GM21723 (cell line): ENCODE measurements around the gene UGT1A4.
A peak's percentile ranks its signal among the peaks of the same experiment; 100 is the strongest.
"Not testable (repeated sequence)": the region's sequence is repeated elsewhere in the genome, so short reads cannot be mapped to it uniquely, and the experiment has no call there.

Source experiments
- ATAC-seq: cut with Tn5 transposase; IDR thresholded peaks from one replicate; pipeline ENCODE4 v1.9.1; 2021; ENCODE audit warnings: mild to moderate bottlenecking, moderate library complexity; ENCODE audit not compliant: unreplicated experiment

Gene UGT1A4

DNA sequence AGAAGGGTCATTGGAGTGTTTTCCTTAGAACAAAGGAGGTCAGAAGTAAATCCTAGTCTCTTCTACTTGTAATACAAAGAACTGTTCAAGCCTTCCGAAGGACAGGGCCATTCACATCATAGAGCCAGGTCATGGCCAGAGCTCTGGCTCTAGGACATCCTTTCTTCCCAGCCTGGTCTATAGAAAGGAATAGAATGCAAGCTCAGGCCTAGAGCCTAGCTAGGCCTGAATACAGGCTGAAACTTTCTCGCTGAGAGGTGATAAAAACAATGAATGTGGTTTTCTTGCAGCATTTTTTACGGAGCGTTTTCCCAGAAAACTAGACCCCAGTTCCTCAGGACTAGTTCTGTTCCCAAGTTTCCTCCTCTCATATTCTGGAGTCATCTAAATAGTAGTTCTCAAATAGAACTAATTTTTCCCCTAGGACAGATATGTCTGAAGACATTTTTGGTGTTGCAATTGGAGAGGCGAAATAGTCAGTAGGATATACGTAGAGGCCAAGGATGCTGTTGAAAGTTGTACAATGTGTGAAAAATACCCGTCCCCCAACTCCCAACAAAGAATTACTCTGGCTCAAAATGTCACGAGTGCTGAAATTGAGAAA, 19.0 kb upstream of the UGT1A4 start:
- no peak for ATAC-seq

DNA sequence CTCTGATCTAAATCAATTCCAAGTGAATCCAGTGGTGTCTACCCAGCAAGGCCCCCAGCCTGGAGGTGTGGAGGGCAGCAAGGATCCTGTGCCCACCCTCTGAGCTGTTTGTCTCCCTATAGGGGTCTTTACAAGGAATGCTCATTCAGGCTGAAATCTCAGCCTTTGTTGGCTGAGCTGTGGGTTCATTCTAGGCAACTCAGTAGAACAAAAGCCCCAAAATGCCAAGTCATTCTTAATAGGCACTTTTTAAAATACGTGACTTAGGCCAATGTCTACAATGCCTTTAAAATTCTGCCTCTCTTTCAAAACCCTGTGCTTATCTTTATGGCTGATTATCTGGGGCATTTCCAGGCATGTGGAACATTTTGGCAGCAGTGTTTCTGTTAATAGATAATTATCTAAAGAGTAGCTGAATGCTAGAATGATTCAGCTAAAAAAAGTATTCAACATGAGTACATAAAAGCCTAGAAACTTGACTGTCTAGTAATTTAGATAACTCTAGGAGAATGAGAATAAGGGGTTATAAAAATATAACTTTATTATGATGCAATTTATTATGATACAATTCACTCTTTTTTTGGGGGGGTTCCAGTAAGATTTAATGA, 18.4 kb upstream of the UGT1A4 start:
- ATAC-seq: no peak

DNA sequence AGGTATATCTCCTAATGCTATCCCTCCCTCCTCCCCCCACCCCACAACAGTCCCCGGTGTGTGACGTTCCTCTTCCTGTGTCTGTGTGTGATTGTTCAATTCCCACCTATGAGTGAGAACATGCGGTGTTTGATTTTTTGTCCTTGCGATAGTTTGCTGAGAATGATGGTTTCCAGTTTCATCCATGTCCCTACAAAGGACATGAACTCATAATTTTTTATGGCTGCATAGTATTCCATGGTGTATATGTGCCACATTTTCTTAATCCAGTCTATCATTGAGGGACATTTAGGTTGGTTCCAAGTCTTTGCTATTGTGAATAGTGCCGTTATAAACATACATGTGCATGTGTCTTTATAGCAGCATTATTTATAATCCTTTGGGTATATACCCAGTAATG, 17.7 kb upstream of the UGT1A4 start:
- ATAC-seq: not testable (repeated sequence)

DNA sequence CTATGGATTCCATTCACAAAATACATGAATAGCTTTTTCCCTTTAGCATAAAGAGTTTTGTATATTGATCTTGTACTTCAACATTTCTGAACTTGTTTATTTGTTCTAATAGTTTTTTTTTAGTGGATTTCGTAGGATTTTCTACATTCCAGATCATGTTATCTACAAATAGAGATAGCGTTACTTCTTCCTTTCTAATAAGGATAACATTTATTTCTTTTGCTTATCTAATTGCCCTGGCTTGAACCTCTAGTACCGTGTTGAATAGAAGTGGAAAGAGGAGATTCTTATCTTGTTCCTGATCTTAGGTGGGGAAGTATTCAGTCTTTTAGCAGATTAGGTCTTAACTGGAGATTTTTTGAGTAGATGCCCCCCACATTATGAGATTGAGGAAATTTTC, 16.3 kb upstream of the UGT1A4 start:
- no peak for ATAC-seq

DNA sequence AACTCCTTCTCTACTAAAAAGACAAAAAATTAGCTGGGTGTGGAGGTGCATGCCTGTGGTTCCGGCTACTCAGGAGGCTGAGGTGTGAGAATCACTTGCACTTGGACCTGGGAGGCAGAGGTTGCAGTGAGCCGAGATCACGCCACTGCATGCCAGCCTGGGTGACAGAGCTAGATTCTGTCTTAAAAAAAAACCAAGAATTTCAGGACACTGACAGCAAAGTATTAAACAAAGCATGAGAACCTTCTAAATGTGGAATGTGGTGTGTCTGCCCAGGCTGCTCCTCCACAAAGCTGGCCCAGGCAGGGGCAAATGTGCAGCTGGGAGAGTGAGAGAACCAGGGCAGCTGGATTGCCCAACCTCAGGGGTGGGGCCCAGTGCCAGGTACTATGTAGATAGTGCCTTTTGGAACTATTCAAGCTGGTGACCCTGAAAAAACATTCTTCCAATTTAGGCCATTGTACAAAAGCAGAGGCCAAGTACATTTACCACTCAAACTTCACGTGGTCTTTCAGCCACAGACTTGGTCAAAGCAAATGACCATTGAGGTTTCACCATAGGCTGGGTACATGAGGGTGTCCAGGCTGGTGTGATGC, 12.5 kb upstream of the UGT1A4 start:
- ATAC-seq: no peak

DNA sequence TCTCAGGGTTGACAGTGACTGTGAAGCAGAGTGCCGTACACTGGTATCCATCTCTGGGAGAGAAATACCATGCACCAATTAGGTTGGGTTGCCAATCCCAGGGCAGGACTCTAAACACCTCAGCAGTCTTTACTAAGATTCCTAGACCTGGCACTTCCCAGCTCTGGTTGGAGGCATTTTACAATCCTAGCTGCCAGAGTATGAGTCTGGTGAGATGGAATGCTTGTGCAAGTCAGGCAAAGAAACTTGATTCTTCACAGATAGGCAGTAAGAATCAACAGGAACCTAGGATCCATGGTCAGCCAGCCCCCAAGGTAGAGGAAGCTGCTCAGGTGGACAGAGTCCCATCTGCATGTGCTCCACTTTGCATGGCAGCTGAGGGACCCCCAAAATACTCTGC, 11.8 kb upstream of the UGT1A4 start:
- ATAC-seq: no peak

DNA sequence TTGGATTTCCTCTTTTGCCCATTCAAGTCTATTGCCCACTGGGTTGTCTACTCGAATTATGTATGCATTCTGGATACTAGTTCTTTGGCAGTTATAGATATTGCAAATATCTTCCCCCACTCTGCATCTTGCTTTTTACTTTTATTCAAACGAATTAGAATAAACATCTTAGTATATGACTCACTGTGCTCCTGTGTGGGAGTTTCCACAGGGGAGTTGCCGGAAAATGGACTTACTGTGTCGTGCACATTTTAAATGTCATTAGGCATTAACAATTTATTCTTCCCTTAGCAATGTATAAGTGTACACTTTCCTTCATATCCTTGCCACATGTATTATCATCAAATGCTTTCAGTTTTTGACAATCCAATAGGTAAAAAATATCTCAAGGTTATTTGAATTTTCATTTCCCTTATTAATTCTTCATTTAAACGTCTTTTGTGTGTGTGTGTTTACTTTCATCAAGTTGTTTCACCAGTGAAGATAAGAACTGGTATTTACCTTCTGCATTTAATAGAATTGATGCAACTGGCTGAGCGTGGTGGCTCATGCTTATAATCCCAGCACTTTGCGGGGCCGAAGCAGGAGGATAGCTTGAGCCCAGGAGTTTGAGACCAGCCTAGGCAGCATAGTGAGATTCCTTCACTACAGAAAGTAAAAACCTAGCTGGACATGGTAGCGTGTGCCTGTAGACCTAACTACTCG, 10.4 kb upstream of the UGT1A4 start:
- no peak for ATAC-seq

DNA sequence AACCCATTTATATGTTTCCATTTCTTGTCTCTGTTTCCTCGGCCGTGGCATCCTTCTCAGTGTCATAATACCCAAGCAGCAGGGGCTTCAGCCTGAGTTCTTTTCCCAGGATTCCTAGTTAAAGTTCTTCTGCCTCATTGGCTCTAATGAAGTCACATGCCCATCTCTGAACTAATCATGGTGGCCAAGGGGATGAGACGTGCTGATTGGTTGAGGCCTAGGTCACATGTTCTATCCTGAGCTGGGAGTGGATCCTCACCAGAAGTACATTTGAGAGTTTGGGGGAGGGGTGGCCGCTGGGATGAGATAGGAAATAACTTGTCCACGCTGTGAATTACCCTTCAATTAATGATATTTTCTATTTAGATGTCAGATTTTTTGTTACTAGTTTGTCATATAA, 9.6 kb upstream of the UGT1A4 start:
- ATAC-seq: no peak

DNA sequence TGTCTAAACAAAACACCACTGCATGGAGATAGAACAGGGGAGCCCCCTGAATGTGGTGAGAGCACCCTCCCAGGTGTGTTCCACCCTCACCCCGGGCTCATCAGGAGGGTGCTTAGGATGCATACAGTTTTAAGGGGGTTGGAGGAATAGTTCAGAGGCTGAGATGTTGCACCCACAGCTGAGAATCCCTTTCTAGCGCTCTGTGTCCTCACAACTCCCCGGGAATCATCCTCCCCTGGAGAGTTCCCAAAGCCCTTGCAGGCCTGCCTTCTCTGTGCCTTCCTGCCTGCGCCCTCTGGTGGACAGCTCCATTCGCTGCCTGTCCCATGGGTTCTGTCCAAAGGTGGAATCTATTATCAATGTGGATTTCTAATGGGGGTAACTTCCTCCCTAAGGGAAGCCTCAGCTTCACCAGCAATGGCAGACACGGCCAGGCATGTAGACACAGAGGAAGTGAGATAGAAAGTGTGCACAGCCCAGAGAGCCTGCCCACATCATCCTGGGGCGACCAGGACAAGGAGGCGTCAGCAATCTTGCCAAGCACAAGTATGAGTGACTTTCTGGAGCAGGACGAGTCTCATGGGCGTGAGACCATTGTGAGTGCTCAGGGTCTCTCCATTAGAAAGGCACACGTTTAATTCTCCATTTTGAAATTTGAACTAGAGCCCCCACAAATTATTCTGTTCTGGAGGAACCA, 7.1 kb upstream of the UGT1A4 start:
- peak; percentile 60 for ATAC-seq

DNA sequence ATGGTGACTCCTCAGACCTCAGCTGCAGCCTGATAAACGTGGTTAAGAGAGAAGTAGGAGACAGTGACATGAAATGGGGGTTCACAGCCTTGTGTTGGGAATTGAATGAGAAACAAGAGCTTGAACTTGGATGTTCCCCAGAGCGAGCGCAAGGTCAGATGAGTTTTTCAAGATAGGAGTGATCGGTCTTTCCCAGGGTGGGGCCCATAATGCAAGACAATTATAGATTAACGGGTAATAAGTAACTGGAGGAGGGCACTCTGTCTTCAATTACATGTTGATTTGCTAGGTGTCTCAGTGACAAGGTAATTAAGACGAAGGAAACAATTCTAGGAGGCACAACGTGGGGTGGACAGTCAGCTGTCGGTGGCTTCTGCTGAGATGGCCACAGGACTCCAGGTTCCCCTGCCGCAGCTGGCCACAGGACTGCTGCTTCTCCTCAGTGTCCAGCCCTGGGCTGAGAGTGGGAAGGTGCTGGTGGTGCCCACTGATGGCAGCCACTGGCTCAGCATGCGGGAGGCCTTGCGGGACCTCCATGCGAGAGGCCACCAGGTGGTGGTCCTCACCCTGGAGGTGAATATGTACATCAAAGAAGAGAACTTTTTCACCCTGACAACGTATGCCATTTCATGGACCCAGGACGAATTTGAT, 5.8 kb upstream of the UGT1A4 start, which contains the start of gene UGT1A5:
Gene UGT1A5, plus strand, starts transcription at position 297 of the 651 bp plus-strand sequence. Its CDS starts 85 bp downstream, at position 382.
- no peak for ATAC-seq

DNA sequence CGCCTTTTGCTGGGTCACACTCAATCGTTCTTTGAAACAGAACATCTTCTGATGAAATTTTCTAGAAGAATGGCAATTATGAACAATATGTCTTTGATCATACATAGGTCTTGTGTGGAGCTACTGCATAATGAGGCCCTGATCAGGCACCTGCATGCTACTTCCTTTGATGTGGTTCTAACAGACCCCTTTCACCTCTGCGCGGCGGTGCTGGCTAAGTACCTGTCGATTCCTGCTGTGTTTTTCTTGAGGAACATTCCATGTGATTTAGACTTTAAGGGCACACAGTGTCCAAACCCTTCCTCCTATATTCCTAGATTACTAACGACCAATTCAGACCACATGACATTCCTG, 5.3 kb upstream of the UGT1A4 start:
- no peak for ATAC-seq

DNA sequence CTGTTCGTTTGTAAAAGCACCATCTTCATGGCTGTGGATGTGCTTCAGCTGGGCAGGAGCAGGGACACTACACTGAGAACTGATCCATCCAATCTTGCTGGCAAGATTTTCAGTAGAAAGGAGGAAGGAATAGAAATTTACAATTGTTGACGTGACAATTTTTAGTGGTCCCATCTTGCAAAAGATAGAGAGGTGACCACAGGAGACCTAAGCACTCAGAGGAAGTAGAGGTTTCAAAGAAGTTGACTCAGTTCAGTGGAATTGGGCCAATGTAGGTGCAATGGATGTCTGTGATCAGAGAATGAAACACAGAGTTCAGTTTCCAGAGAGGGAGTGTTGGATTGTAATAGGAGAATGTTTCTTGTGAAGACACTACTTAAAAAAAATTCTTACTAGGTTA, 4.4 kb upstream of the UGT1A4 start:
- no peak for ATAC-seq

DNA sequence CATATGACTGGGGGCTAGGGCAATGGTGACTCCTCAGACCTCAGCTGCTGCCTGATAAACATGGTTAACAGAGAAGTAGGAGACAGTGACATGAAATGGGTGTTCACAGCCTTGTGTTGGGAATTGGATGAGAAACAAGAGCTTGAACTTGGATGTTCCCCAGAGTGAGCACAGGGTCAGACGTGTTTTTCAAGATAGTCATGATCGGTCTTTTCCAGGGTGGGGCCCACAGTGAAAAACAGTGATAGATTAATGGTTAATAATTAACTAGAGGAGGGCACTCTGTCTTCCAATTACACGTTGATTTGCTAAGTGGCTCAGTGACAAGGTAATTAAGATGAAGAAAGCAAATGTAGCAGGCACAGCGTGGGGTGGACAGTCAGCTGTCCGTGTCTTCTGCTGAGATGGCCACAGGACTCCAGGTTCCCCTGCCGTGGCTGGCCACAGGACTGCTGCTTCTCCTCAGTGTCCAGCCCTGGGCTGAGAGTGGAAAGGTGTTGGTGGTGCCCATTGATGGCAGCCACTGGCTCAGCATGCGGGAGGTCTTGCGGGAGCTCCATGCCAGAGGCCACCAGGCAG, 10.3 kb downstream of the UGT1A4 start, which contains the start of gene UGT1A3:
Gene UGT1A3, plus strand, starts transcription at position 320 of the 579 bp plus-strand sequence. Its CDS starts 85 bp downstream, at position 405.
- ATAC-seq: no peak

DNA sequence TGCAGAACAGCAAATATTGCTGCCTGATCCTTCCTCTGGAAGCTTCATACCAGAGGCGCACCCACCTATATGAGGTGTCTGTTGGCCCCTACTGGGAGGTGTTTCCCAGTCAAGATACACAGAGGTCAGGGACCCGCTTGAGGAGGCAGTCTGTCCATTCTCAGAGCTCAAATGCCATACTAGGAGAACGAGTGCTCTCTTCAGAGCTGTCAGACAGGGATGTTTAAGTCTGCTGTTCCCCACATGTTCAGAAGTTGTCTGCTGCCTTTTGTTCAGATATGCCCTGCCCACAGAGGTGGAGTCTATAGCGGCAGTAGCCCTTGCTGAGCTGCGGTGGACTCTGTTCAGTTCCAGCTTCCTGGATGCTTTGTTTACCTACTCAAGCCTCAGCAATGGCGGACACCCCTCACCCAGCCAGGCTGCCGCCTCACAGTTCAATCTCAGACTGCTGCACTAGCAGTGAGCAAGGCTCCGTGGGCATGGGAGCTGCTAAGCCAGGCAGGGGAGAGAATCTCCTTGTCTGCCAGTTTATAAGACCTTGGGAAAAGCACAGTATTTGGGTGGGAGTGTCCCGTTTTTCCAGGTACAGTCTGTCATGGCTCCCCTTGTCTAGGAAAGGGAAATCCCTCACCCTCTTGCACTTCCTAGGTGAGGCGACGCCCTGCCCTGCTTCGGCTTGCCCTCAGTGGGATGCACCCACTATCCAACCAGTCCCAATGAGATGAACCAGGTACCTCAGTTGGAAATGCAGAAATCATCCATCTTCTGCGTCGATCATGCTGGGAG, 18.5 kb downstream of the UGT1A4 start:
- not testable (repeated sequence) for ATAC-seq

DNA sequence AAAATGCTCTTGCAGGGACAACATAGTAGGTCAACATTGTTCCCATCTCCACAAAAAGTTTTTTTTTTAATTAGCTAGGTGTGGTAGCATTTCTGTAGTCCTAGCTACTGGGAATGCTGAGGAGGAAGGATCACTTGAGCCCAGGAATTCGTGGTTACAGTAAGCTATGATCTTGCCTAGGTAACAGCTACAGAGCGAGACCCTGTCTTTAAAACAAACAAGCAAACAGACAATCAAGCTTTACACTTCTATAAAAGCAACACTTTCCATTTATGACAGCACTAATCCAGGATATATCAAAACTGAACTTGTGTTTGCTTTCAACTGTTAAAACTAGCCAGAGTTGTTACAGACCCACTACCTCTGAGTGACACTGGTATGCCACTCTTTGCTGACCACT, 22.3 kb downstream of the UGT1A4 start:
- no peak for ATAC-seq

DNA sequence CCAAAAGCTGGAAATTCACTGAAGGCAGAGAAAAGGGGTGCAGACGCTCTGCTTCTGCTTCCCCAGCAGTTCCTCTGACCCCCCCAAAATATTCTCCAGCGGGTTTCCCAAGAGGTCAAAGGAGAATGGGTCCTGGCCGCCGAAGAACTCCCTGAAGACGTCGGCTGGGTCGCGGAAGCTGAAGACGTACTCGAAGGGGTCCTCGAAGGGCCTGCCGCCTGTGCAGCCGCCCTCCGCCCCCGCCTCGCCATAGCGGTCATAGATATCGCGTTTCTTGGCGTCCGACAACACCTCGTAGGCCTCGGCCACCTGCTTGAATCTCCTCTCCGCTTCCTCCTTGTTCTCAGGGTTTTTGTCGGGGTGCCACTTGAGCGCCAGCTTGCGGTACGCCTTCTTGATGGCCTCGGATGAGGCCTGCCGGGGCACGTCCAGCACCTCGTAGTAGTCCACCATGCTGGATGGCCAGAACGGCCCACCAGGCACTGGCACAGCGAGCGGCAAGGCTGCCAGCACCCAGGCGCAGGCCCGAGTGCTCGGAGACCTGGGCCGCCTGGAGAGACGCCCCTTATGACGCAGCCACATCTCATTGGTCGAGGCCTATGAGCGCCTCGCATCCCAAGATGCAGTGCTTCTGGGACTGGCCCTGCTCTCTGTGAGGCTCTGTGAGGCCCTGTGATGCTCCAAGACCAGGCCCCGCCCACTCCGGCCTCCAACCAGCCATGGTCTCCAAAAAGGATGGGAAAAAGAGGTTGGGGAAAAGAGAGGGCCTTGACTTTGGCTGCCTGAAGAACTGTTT, 25.1 kb downstream of the UGT1A4 start:
- no peak for ATAC-seq

DNA sequence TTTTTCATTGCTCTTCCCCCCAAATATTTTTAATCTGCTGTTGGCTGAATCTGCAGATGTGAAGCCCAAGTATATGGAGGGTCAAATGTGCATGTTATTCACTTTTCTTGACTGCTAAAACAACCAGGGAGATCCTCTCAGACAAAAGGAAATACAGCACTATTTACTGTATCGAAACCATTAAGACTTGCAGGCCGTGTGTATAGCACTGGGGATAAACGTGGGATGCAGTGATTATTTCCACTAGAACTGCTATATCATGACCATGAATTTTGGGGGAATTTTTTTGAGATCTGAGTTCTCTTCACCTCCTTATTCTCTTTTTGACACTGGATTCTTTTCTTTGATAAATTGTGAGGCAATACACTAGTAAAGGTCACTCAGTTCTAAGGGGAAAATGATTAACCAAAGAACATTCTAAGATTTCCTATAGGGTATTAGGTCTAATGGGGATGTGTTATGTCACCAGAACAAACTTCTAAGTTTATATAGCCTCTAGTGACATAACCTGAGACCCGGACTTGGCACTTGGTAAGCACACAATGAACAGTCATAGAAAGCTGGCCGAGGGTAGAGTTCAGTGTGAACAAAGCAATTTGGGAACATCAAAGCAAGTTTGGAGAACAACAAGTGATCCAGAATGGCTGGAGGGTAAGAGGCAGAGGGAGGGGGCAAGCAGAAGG, 26.7 kb downstream of the UGT1A4 start:
- no peak for ATAC-seq

DNA sequence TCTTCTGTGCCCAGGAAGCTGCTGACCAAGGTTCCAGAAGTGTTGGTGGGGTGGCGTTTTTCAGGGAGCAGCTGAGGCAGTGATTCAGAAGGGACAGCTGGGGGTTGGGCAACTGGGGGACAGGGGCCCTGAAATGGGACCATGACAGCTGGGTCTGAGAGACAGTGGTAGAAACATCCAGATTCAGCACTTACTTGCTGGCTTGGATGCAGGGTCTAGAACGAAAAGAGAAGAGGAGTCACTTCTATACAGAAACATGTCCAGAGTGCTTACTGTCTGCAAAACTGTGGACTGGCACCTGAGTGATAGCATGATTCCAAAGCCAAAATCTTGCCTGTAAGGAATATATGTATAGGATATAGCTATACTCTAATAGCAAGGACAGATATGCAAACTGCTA, 27.3 kb downstream of the UGT1A4 start:
- not testable (repeated sequence) for ATAC-seq
